Progenitor cell of endocrine pancreas (in vitro differentiated cells): ENCODE measurements around the gene GARIN5A. TPM values are rescaled to one million over a fixed set of nuclear protein-coding genes. Genes with fewer than 3 reads are reported as not detected.

ENCODE experiments used
- DNase-seq: peaks from one replicate; pipeline ENCODE4 v3.0.0; 2021; ENCODE audit warnings: low spot score; ENCODE audit not compliant: unreplicated experiment
- H3K27ac Mint-ChIP-seq: 2 replicates; pipeline ENCODE4 v1.8.0; 2021; ENCODE audit warnings: mild to moderate bottlenecking, moderate library complexity, mixed read lengths
- H3K27me3 Mint-ChIP-seq: 2 replicates; pipeline ENCODE4 v1.8.0; 2021; ENCODE audit warnings: mixed read lengths
- H3K36me3 Mint-ChIP-seq: 2 replicates; pipeline ENCODE4 v1.8.0; 2022; ENCODE audit warnings: mixed read lengths; ENCODE audit not compliant: insufficient read depth
- H3K4me1 Mint-ChIP-seq: 2 replicates; pipeline ENCODE4 v1.8.0; 2021; ENCODE audit warnings: low read depth, mixed read lengths
- H3K4me3 Mint-ChIP-seq: 2 replicates; pipeline ENCODE4 v1.8.0; 2021; ENCODE audit warnings: low read depth, mild to moderate bottlenecking, moderate library complexity, mixed read lengths
- H3K9me3 Mint-ChIP-seq: 2 replicates; pipeline ENCODE4 v1.8.0; 2021; ENCODE audit warnings: low read depth, mixed read lengths
- total RNA-seq: library from RNA; stranded (reverse); gene quantifications from 2 replicates; pipeline ENCODE4 v1.2.1, GENCODE V29; 2021
- TF ChIP-seq, protein P1 (sequence below): fragments of 200-600 bp; sonication (generic); IDR thresholded peaks from one replicate; pipeline ENCODE4 v1.5.0; 2021; ENCODE audit warnings: antibody characterized with exemption, mild to moderate bottlenecking; ENCODE audit not compliant: unreplicated experiment

Gene GARIN5A
- total RNA-seq, 1 donor from 2014 or later, result 11.6 TPM

DNA sequence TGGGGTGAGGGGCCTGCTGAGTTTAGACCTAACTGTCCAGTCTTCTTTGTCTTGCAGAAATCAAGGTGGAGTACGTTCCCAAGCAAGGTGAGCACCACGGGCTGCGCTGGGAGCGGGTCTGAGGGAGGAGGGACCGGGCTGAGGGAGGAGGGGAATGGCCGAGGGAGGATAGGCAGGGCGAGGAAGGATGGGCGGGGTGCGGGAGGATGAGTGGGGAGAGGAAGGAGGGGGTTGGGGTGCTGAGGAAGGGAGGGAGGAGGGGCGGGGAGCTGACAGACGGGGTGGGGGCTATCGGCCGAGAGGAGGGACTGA, 25.5 kb downstream of the GARIN5A start:
- Mint-ChIP-seq H3K9me3 (peaks cover 2% of the 10 kb centered on the region), H3K27me3 (peaks cover 3% of the 10 kb centered on the region), H3K36me3 (no peaks in the 10 kb centered on the region), H3K4me3 (no peak overlapping the region), H3K4me1 (no peaks in the 10 kb centered on the region), H3K27ac (no peak overlapping the region)
- no peak for DNase-seq
- TF ChIP-seq, protein P1, sequence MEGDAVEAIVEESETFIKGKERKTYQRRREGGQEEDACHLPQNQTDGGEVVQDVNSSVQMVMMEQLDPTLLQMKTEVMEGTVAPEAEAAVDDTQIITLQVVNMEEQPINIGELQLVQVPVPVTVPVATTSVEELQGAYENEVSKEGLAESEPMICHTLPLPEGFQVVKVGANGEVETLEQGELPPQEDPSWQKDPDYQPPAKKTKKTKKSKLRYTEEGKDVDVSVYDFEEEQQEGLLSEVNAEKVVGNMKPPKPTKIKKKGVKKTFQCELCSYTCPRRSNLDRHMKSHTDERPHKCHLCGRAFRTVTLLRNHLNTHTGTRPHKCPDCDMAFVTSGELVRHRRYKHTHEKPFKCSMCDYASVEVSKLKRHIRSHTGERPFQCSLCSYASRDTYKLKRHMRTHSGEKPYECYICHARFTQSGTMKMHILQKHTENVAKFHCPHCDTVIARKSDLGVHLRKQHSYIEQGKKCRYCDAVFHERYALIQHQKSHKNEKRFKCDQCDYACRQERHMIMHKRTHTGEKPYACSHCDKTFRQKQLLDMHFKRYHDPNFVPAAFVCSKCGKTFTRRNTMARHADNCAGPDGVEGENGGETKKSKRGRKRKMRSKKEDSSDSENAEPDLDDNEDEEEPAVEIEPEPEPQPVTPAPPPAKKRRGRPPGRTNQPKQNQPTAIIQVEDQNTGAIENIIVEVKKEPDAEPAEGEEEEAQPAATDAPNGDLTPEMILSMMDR, result no peak

DNA sequence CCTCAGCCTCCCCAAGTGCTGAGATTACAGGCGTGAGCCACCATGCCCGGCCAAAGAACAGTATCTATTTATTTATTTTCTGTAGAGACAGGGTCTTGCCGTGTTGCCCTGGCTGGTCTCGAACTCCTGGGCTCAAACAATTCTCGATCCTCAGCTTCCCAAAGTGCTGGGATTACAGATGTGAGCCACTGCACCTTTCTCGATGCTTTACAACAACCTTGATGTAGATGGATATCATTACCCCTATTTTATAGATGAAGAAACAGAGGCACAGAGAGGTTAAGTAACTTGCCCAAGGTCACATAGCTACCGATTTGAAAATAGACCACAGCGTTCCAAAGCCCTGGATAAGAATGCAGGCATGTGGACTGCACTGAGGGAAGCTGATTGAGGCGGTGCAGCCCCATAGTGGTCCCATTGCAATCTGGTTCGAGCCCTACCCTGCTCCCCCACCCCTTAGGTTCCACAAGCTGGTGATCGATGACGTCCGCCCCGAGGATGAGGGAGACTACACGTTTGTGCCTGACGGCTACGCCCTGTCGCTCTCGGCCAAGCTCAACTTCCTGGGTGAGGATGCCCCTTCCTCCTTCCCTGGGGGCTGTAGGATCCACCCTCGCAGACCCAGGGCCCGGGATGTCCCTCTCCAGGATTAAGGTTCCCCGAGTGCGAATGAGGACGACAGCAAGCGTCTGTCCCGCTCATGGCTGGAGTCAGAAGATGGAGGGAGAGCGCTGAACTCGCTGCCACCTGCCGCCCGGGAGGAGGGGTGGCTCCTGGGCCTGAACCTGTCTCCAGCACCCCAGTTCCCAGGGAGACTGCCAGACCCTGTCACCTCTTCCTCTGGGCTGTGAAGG, 26.1 kb downstream of the GARIN5A start:
- no peak for DNase-seq
- no peaks in the 10 kb centered on the region for H3K4me1 Mint-ChIP-seq
- no peak overlapping the region for H3K4me3 Mint-ChIP-seq
- H3K27ac Mint-ChIP-seq, result no peak overlapping the region
- peaks cover 2% of the 10 kb centered on the region for H3K9me3 Mint-ChIP-seq
- no peaks in the 10 kb centered on the region for H3K36me3 Mint-ChIP-seq
- TF ChIP-seq, protein P1, result no peak
- peaks cover 3% of the 10 kb centered on the region for H3K27me3 Mint-ChIP-seq

DNA sequence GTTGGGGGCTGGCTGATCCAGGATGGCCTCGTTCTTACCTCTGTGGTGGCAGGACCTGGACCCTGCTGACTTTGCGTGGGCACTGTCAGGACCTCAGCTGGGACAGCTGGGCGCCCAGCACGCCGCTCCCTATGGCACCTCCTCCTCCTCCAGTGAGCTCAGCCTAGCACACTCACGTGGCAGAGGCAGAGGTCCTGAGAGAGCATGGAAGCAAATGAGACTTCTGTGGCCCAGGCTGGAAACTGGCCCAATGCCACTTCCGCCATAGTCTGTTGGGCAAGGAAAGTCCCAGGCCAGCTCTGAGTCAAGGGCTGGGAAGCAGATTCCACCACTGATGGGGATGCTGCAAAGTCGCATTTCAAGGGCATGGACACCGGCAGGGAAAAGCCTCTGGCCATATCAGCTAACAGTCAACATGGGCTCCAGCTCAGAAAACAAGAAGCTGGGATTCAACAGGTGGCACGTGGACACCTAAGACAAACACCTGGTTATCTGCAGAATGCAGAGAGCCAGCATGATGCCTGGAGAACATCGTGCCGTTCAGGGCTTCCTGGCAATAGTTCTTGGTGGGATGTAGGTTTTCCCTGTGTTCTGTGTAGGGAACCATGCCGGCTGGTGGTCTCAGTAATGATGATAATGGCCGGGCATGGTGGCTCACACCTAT, 27.3 kb downstream of the GARIN5A start:
- H3K4me3 Mint-ChIP-seq, result no peak overlapping the region
- peaks cover 6% of the 10 kb centered on the region for H3K27me3 Mint-ChIP-seq
- DNase-seq, result no peak
- TF ChIP-seq, protein P1, result no peak
- H3K9me3 Mint-ChIP-seq, result peaks cover 2% of the 10 kb centered on the region
- H3K27ac Mint-ChIP-seq, result no peak overlapping the region
- H3K4me1 Mint-ChIP-seq, result no peaks in the 10 kb centered on the region
- H3K36me3 Mint-ChIP-seq, result no peaks in the 10 kb centered on the region

DNA sequence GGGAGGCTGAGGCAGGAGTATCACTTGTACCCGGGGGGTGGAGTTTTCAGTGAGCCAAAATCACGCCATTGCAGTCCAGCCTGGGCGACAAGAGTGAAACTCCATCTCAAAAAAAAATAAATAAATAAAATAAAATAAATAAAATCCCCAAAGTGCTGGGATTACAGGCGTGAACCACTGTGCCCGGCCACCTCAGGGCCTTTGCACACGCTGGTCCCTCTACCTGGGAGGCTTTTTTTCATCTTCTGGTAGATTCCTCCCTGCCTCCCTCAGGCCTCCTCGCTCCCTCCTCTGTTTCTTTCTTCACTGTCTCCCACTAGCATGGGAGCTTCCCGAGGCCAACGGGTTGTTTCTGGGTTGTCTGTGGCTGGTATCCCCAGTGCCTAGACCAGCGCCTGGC, 28.9 kb downstream of the GARIN5A start:
- TF ChIP-seq, protein P1, result no peak
- no peak overlapping the region for H3K4me3 Mint-ChIP-seq
- no peaks in the 10 kb centered on the region for H3K4me1 Mint-ChIP-seq
- DNase-seq, result no peak
- H3K9me3 Mint-ChIP-seq, result peaks cover 2% of the 10 kb centered on the region
- peaks cover 16% of the 10 kb centered on the region for H3K27me3 Mint-ChIP-seq
- H3K36me3 Mint-ChIP-seq, result no peaks in the 10 kb centered on the region
- no peak overlapping the region for H3K27ac Mint-ChIP-seq

DNA sequence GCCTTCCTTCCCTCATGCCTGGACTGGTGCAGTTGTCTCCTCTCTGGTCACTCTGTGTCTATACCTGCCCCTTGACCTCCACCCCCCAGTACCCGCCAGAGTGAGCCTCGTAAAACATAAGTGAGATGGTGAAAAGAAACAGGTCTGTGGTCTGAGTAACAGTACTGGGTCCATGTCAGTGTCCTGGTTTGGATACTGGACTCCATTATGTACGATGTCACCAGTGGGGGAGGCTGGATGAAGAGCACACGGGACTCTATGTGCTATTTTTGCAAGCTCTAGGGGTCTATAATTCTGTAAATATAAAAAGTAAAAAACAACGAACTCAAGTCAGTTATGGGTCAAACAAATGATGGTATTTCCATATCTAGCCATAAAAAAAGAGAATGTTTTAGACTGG, 29.6 kb downstream of the GARIN5A start:
- Mint-ChIP-seq H3K4me1 (no peaks in the 10 kb centered on the region), H3K27me3 (peaks cover 14% of the 10 kb centered on the region), H3K27ac (no peak overlapping the region), H3K36me3 (no peaks in the 10 kb centered on the region), H3K4me3 (no peak overlapping the region), H3K9me3 (peaks cover 2% of the 10 kb centered on the region)
- DNase-seq, result no peak
- TF ChIP-seq, protein P1, result no peak
